Embryonic facial prominence (tissue), 1 donor: ENCODE data around the gene ESYT2.

ENCODE experiments used
- DNase-seq: peaks from one replicate; pipeline ENCODE4 v3.0.0-alpha.2; 2016; ENCODE audit errors: extremely low spot score

ESYT2 gene

DNA sequence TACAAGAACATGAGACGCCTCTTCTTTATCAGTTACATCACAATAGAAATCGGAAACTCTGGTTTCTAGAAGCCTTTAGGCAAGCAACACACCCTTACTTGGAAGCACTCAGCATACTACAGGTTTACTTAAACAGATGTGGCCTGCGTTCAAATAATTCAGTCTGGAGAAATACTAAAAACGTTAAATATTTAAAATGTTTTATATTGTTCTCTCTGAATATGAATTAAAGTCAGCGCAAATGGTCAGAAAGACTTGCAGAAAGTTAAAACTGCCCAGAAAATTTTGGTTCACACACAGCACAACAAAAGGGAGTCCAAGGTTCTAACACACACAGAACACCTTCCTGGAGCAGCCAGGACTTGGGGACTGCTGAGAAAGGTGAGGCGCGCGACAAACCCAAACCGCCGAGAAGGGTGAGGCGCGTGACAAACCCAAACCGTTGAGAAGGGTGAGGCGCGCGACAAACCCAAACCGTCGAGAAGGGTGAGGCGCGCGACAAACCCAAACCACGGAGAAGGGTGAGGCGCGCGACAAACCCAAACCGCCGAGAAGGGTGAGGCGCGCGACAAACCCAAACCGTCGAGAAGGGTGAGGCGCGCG, 25.8 kb downstream of the ESYT2 start:
- DNase-seq: no peak

DNA sequence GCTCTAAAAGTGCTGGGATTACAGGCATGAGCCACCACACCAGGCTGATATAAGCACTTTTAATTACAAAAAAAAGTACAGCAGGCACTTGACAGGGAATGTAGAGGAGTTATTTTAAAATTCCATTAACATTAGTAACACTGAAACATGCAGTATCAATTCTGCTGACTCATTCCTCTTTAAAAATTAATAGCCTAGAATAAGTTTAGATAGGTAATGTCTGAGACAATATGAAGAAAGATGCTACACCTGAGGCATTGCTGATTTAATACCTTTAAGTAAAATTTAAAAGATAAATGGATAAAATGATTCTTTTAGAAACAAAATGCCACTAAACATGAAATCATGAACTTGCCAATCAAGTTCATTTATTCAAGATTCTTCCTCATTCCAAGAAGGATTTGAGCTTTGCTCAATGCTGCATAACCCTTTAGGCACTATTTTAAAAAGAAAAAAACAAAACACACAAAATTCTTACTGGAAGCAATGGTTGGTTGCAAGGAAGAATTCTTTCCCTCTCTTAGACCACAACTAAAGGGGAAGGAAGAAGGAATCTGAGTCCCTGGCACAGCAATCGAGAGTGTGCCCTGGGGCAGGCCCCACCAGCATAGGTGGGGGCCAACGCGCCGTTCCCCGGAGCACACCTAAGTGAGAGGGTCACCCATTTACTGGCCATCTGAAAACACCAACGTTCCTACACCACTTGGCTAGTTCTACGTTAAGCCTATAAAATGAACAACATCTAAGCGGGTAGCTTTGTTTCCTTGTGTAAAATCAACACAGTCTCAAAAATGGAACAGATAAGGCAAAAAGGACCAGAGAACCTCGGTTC, 26.6 kb downstream of the ESYT2 start:
- no peak for DNase-seq

DNA sequence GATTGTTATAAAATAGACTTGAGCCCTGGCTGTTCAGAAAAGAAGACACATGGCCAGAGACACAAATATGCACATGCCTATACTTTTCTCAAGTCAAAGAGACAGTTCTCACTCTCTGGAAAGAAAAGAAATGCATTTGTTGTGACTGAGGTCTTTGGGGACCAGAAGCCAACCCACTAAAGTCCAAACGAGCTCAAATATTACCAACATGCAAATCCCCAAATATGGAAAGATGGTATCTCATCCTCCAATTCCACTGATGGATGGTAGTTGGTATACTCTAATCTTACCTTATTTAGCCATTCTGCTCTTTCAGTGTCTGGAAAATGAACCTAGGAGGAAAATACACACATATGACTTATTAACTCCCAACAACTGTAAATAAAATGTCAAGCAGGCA, 30.6 kb downstream of the ESYT2 start:
- no peak for DNase-seq

DNA sequence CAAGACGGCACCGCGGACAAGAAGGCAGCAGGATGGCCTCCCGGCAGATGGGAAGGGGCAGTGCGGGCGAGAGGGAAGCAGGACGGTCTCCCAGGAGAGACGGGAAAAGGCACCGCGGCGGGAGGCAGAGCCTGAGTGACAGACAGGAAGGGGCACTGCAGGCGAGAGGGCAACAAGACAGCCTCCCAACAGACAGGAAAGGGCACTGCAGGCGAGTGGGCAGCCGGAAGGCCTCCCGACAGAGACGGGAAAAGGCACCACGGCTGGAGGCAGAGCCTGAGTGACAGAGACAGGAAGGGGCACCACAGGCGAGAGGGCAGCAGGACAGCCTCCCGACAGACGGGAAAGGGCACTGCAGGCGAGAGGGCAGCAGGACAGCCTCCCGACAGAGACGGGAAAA, 32.6 kb downstream of the ESYT2 start:
- DNase-seq: no peak

DNA sequence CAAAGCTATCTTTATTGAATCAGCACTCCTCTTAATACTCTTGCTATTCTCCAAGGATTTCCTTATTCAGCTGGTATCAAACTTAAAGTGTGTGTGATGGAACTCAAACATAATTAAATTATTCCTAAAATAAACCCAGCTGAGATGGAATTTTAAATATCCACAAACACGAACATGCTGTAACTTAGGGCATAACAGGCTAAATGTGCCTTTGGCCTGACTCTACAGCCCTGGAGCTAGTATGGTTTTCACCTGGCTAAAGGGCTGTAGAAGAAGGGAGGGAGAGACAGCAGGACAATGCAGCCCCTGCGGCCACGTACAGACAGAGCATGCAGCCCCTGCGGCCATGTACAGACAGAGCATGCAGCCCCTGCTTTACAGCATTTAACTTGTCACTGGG, 34.0 kb downstream of the ESYT2 start:
- no peak for DNase-seq

DNA sequence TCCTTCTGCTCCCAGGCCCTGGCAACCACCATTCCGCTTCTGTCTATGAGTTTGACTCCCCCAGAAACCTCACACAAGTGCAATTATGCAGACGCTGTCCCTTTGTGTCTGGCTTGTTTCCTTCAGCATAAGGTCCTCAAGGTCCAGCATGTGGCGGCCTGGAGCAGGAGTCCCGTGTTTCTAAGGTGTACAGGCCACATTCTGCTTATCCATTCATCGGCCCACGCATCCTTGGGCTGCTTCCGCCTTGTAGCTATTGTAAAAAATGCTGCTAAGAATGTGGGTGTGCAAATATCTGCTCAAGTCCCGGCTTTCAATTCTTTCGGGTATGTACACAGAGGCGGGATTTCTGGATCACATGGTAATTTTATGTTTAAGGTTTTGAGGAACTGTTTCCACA, 38.2 kb downstream of the ESYT2 start:
- no peak for DNase-seq

DNA sequence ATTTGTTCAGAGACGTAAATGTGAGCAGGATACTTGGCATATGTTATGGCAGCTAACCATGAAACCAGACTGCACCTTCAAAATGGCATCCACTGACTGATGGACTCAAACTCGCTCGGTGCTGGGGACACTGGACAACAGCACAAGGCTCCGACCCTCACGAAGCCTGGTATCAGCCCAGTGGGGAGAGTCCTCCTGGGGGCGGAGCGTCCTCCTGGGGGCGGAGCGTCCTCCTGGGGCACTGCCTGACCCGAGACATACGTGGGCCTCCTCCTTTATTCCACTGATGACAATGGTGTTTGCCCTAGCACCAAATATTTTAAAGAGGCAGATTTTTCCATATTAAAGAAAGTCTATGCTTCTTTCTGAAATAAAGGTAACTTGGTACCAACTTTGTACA, 39.5 kb downstream of the ESYT2 start:
- no peak for DNase-seq

DNA sequence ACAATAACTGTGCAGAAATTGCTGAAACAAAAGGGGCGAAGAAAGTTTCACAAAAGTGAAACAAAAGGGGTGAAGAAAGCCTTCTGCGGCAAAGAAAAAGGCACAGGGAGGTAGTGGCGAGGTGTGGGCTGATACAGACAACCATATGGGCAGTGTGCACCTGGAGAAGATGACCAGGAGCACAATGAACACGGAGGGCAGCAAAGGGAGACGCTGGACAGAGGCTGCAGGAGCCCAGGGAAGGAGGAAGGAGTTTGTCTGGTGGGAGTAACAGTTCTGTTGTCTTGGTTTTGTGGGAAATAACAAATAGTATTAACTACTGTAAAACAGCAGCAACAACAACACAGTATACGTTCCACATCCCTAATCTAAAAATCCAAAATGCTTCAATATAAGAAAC, 42.4 kb downstream of the ESYT2 start:
- DNase-seq: no peak

DNA sequence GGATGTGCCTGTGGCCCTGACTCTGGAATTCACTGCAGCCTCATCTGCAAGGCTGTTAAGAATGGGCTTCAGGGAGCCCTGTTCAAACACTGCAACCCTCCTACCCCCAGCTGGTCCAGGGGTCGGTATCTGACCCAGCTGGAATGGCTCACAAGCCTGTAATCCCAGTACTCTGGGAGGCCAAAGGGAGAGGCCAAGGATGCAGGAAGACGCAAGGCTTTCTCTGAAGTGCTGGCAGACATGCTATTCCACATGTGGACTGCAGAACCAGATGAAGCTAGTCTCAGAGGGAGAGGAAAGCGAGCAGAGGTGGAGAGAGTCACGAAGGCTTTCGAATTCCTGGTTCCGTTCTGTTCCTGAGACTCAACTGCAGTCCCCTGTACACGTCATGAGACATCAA, 45.0 kb downstream of the ESYT2 start:
- DNase-seq: no peak

DNA sequence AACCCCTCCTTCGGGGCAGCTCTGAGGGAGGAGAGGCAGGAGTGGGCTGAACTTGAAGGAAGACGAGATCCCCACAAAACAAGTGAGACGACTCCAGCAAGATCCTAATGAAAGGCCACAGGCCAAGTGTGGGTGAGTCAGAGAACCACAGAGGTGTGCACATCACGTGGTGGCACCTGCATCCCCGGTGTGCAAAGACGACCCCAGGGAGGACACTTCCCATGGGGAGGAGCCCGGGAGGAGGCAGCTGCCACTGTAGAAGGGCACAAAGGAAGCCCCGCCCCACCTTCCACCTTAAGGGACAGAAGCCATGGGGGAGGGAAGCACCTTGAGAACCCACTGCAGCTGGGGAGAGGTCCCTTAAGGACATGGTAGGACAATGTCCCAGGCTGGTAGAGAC, 45.7 kb downstream of the ESYT2 start:
- DNase-seq: no peak

DNA sequence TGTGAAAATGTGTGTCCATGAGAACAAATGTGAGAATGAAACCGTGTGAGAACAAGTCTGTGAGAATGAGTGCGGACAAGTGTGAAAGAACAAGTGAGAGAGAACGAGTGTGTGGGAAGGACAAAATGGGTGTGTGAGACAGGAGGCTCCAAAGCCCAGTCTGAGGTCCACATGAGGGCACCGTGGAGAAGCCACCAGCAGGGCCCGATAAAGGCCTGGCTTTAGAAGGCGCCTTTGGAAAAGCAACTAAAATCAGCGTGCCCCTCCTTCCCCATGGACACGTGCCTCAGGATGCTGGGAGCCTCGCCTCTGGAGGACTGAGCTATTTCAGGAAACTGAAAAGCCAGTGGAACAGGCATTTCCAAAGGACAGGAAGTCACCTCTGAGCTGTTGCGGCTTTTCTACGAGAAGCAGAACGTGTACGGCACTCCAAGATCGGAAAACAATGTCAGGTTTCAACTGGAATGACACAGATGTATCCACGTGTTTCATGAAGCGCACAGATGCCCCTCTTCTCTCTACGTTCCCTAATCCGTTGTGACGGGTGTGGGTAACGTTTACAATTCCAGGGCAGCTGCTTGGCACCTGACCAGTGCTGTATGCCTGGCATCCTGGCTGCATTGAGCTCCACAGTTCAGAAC, 46.4 kb downstream of the ESYT2 start:
- DNase-seq: no peak

DNA sequence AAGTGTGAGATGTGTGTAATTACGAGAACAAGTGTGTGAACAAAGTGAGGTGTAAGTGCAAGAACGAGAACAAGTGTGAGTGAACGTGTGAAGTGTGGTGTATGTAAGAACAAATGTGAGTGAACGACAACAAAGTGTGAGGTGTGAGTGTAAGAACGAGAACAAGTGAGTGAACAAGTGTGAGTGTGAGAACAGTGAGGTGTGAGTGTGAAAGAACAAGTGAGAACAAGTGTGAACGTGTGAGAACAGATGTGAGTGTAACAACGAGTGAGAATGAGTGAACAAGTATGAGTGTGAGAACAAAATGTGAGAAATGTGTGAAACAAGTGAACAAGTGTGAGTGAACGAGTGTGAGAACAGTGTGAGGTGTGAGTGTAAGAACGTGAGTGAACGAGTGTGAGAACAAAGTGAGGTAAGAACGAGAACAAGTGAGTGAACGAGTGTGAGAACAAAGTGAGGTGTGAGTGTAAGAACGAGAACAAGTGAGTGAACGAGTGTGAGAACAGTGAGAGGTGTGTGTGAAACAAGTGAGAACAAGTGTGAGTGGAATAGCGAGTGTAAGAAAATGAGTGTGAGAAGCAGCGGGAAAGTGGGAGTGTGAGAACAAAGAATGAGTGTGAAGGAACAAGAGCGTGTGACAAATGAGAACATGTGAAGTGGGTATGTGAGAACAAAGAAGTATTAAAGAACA, 47.2 kb downstream of the ESYT2 start:
- no peak for DNase-seq

DNA sequence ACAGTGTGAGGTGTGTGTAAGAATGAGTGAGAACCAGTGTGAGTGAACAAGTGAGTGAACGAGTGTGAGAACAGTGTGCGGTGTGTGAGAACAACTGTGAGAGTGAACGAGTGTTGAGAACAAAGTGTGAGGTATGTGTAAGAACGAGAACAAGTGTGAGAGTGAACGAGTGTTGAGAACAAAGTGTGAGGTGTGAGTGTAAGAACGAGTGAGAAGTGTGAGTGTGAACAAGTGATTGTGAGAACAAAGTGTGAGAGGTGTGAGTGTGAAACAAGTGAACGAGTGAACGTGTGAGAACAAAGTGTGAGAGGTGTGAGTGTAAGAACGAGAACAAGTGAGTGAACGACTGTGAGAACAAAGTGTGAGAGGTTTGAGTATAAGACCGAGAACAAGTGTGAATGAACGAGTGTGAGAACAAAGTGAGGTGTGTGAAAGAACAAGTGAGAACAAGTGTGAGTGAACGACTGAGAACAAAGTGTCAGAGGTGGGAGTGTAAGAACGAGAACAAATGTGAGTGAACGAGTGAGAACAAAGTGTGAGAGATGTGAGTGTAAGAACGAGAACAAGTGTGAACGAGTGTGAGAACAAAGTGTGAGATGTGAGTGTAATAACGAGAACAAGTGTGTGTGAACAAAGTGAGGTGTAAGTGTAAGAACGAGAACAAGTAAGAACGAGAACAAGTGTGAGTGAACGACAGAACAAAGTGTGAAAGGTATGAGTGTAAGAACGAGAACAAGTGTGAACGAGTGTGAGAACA, 47.9 kb downstream of the ESYT2 start:
- DNase-seq: no peak

DNA sequence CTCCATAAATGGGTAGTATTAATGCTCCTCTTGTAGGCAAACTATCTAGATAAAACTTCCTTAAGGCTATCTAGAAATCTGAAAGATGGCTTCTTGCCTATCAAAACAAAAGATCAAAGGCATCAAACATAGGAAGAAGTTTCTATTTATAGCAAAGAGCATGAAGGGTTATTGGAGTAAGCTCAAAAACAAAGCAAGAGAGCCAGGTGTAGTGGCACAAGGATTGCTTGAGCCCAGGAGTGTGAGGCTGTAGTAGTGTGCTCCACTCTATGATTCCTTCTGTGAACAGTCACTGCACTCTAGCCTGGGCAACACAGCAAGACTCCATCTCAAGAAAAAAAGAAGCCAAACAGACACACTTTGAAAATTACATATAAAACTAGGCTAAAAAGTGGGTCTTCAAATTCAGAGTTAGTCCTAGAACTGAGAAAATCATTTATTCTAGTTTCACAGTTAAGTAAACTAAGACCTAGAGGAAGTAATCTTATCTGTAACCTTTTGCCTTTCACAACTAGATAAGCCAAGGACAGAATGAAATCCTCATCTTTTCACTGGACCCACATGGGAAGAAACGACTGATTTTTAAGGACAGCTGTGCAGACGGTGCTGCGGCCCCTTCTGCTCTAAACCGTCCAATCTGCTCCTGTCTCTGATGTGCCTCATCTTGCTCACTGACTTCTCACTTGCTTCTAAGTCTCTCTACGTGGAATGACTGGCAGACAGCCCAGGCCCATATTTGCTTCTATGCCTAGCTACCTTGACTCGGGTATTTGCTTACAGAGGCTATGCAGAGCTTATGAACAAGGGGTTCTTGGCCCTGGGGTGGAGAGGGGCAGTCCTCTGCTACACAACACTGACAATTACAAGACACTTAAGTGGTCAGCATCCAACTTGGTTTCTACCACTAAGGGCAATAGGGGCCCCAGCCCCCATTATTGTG, 50.0 kb downstream of the ESYT2 start:
- no peak for DNase-seq

DNA sequence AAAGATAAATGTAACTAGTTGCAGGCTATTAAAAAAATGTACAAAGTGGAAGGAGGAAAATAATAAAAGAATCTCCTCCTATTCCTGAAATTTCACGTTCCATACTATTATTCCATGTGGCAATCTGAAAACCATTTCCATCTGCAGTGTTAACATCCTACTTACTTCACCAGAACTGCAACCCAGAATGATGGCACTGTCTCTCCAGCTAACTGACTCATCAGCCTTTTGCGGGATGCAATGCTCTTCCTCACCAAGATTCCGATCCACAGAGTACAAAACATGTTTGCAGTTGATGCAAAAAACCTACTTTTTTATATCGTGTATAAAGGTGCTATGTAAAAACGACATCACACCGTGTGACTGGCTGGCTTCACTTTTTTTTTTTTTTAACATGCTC, 50.8 kb downstream of the ESYT2 start:
- DNase-seq: no peak

DNA sequence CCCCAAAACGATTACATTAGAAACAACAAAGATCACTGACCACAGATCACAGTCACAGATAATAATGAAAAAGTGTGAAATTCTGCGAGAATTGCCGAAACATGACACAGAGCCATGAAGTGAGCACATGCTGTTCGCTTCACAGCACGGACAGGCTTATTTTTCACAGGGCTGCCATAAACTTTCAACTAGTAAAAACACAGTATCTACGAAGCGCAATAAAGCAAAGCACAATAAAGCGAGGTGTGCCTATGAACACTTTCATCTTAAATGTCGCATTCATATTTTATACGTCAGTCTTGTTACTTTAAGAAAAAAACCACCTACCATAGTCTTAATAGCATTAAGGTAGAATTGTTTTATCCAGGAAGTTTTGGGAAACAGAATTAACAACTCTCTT, 51.5 kb downstream of the ESYT2 start:
- no peak for DNase-seq

DNA sequence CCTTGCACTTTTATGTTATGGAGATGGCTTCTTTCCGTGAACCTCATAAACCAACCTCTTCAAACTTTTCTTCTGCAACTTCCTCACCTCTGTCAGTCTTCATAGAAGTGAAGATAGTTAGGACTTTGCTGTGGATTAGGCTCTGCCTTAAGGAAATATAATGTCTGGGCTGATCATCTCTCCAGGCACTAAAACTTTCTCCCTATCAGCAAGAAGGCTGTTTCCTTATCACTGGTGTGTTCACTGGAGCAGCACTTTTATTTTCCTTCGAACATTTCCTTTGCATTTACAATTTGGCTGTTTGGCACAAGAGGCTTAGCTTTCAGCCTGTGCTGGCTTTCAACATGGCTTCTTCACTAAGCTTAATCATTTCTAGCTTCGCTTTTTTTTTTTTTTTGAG, 52.8 kb downstream of the ESYT2 start:
- no peak for DNase-seq

DNA sequence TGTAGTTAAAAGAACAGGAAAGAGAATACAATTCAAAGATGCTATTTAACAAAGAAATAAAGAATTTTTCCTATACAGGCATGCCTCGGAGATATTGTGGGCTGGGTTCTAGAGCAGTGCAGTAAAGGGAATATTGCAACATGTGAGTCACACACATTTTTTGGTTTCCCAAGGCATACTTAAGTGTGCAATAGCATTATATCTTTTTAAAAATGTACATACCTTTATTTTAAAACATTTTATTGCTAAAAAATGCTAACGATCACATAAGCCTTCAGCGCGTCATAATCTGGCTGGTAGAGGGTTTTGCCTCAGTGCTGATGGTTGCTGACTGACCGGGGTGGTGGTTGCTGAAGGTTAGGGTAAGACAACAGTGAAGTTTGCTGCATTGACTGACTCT, 54.4 kb downstream of the ESYT2 start:
- DNase-seq: no peak

DNA sequence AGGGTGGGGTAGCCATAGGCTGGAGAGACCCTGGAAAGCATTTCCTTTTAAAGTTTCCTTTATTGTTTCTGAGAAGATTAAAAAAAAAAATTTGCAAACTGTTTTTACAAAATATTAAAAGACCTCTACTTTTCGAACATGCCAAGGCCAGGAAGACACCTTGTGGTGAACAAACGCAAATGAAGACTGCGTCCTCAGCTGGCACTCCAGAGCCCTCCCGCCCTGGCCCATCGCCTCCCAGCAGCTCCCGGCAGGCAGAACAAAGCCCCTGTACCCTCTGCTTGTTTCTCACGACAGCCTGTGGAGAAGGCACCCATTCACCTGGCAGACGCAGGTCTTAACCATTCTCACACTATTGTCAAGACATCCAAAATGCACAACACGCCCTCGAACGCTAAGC, 56.4 kb downstream of the ESYT2 start:
- DNase-seq: no peak

DNA sequence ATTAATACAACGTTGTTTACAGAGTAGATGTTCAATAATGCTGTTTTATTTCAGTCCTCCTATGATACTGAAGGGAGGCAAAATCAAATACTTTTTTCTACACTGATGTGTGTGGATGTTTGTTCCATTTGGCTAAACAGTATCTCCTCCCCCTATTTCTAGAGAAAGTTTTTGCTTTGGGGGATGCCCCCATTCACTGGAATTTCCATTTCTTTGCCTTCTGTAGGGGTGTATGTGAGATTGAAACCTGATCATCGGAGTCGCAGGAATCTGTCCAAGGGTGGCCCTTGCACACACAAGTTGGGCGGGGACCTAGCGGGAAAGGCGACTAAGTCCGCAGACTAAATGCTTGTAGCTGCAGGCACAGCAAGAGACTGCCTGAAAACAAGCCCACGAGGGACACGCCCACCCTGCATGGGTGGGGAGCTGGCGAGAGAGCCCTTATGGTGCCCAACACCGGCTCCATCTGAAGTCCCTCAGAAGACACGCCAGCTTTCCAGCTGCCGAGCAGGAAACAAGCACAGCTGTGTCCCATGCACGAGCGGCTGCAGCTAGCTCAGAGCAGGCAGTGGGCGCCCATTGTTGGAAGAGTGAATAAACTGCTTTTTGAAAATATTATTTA, 58.0 kb downstream of the ESYT2 start:
- no peak for DNase-seq
